HG03342 (cell line): ENCODE results near the gene DOCK9.
A peak's percentile ranks its signal among the peaks of the same experiment; 100 is the strongest.
"Not testable (repeated sequence)": the region's sequence is repeated elsewhere in the genome, so short reads cannot be mapped to it uniquely, and the experiment has no call there.

Experiments used
- ATAC-seq: cut with Tn5 transposase; IDR thresholded peaks from one replicate; pipeline ENCODE4 v1.9.1; 2021; ENCODE audit warnings: mild to moderate bottlenecking, moderate library complexity; ENCODE audit not compliant: unreplicated experiment

DOCK9 gene

GRCh38 chr13:98919566-98919965 is 58.3 kb downstream of the DOCK9 start:
- no peak for ATAC-seq

- no peak for ATAC-seq
These were observed 59.1 kb downstream of the DOCK9 start for GRCh38 chr13:98918771-98919170.

- ATAC-seq: no peak
These were observed 60.7 kb downstream of the DOCK9 start for GRCh38 chr13:98917116-98917515.

GRCh38 chr13:98916403-98916802 is 61.5 kb downstream of the DOCK9 start:
- ATAC-seq: no peak

GRCh38 chr13:98915981-98916380 is 61.9 kb downstream of the DOCK9 start:
- no peak for ATAC-seq

GRCh38 chr13:98915563-98915962 is 62.3 kb downstream of the DOCK9 start:
- no peak for ATAC-seq

- ATAC-seq: no peak
These were observed 64.1 kb downstream of the DOCK9 start for GRCh38 chr13:98913741-98914140.

GRCh38 chr13:98912846-98913245 is 65.0 kb downstream of the DOCK9 start:
- ATAC-seq: no peak

- ATAC-seq: peak; percentile 43
These were observed 67.3 kb downstream of the DOCK9 start for GRCh38 chr13:98910501-98910951.

- ATAC-seq: no peak
These were observed 68.8 kb downstream of the DOCK9 start for GRCh38 chr13:98909016-98909415.

GRCh38 chr13:98906746-98907502 is 70.9 kb downstream of the DOCK9 start:
- ATAC-seq: no peak

- no peak for ATAC-seq
These were observed 72.7 kb downstream of the DOCK9 start for GRCh38 chr13:98905199-98905598.

- ATAC-seq: no peak
These were observed 77.4 kb downstream of the DOCK9 start for GRCh38 chr13:98900442-98900841.

- ATAC-seq: no peak
These were observed 80.2 kb downstream of the DOCK9 start for GRCh38 chr13:98897706-98898105.

GRCh38 chr13:98896868-98897144 is 81.1 kb downstream of the DOCK9 start:
- no peak for ATAC-seq

- ATAC-seq: no peak
These were observed 81.6 kb downstream of the DOCK9 start for GRCh38 chr13:98896083-98896867.

GRCh38 chr13:98894814-98895213 is 83.0 kb downstream of the DOCK9 start:
- ATAC-seq: not testable (repeated sequence)

- ATAC-seq: no peak
These were observed 84.5 kb downstream of the DOCK9 start for GRCh38 chr13:98893371-98893770.

- ATAC-seq: no peak
These were observed 85.0 kb downstream of the DOCK9 start for GRCh38 chr13:98892821-98893220.

GRCh38 chr13:98892077-98892476 is 85.8 kb downstream of the DOCK9 start:
- ATAC-seq: no peak

- ATAC-seq: no peak
These were observed 86.9 kb downstream of the DOCK9 start for GRCh38 chr13:98890925-98891324.

- no peak for ATAC-seq
These were observed 87.7 kb downstream of the DOCK9 start for GRCh38 chr13:98890186-98890585.
